Measurements from ENCODE around the gene G0S2.

G0S2 gene

DNA sequence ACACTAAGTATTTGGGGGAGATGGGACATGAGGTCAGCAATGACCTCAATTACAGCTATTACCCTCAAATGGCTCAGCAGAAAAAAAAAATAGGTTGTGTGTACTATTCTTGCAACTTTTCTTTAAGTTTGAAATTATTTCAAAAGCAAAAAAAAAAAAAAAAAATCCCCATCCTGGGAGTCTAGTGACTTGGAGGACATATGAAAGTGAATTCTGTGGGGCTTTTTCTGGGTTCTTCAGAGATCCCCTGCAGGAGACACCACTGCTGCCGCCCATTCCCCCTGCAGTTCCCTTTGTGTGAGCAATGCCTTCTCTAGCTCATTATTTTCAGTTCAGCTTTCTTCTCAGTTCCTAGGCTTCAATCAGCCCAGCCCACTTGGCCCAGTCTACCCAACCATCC is 46.1 kb downstream of the G0S2 start:
- no peak for DNase-seq

DNA sequence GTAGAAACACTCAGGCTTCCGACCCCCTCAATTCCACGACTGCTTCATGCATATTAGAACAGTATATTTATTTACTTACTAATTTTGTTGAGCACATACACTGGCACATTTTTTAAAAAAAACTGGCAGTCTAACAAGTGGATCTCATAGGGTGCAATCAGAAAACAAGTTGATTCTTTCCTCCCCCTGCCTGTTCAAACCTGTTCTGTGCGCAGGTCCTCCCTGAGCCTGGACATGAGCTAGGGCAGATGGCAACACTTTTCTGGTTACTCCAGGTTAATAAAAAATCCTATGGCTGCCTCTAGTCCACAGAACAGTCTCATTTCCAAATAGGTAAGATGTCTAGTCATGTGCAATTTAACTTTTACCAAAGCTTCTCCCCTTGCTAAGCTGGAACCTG is 48.1 kb downstream of the G0S2 start:
- no peak for DNase-seq

DNA sequence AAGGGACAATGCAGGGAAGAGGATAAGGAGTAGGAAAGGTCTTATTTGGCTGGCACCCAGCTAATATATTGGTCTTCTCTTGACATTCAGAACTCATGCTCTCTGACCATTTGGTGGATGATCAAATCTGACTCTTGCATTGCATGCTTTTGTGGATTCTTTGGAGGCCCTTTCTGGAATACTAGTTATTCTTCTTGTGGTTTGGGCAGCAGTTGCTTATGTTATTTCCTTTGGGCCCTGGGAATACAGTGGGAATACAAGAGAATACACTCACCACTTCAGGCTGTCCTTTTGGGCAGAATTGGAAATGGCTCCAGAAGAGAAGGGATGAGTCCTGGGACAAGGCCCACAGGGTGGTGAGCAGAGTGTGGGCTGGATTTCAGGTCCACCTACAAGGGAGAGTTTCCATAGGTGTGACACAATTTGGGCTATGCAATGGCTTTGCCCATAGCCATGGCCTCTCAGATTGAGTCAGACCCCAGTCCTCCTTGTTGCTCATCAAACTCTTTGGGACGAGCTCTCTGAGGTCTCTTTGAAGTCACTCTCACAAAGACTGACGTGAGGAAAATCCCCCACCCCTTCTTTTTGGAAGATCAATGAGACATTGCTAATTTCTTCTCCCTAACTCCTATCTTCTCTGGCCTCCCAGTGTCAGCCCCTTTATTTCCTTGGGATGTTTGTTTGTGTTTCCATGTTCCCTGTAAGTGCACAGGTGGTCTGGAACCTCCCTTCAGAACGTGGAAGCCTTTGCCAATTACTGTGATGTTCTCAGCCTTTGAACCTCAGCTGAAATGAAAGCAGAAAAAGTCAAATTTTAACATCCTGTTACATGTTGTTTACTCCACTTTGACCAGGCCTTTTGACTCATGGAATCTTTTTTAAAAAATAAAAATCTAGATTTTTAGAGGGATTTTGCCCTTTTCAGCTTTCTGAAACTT is 48.8 kb downstream of the G0S2 start:
- no peak for DNase-seq

Data from NCI-H510A (cell line).